Kidney capillary endothelial cell (primary cell): ENCODE results near the gene RER1.
"Not testable (repeated sequence)": the region's sequence is repeated elsewhere in the genome, so short reads cannot be mapped to it uniquely, and the experiment has no call there.

ENCODE experiments used
- DNase-seq: peaks from one replicate; pipeline ENCODE4 v3.0.0-alpha.2; 2018; ENCODE audit warnings: low spot score

The RER1 gene

GRCh38 chr1:2427976-2428375 lies 36.3 kb downstream of the RER1 start:
- no peak for DNase-seq

GRCh38 chr1:2428490-2428889 lies 36.8 kb downstream of the RER1 start:
- DNase-seq: no peak

GRCh38 chr1:2429780-2430591 lies 38.3 kb downstream of the RER1 start:
- DNase-seq: no peak

- no peak for DNase-seq
Observed at GRCh38 chr1:2430592-2430973, 38.9 kb downstream of the RER1 start.

- no peak for DNase-seq
Observed at GRCh38 chr1:2431103-2431502, 39.5 kb downstream of the RER1 start.

GRCh38 chr1:2431518-2431917 lies 39.9 kb downstream of the RER1 start:
- DNase-seq: no peak

GRCh38 chr1:2432441-2432844 lies 40.8 kb downstream of the RER1 start:
- DNase-seq: no peak

GRCh38 chr1:2433196-2433595 lies 41.6 kb downstream of the RER1 start:
- no peak for DNase-seq

GRCh38 chr1:2433936-2434655 lies 42.5 kb downstream of the RER1 start:
- DNase-seq: no peak

GRCh38 chr1:2435091-2435490 lies 43.5 kb downstream of the RER1 start:
- no peak for DNase-seq

- no peak for DNase-seq
Observed at GRCh38 chr1:2435746-2436355, 44.2 kb downstream of the RER1 start.

GRCh38 chr1:2436876-2437275 lies 45.2 kb downstream of the RER1 start:
- no peak for DNase-seq

- no peak for DNase-seq
Observed at GRCh38 chr1:2437617-2438016, 46.0 kb downstream of the RER1 start.

GRCh38 chr1:2438038-2438437 lies 46.4 kb downstream of the RER1 start:
- no peak for DNase-seq

- no peak for DNase-seq
Observed at GRCh38 chr1:2438641-2439040, 47.0 kb downstream of the RER1 start.

- DNase-seq: no peak
Observed at GRCh38 chr1:2439369-2439768, 47.7 kb downstream of the RER1 start.

- DNase-seq: not testable (repeated sequence)
Observed at GRCh38 chr1:2440346-2440745, 48.7 kb downstream of the RER1 start.

- no peak for DNase-seq
Observed at GRCh38 chr1:2441746-2442145, 50.1 kb downstream of the RER1 start.

GRCh38 chr1:2442661-2443060 lies 51.0 kb downstream of the RER1 start:
- no peak for DNase-seq

- DNase-seq: no peak
Observed at GRCh38 chr1:2443277-2444137, 51.9 kb downstream of the RER1 start.

- no peak for DNase-seq
Observed at GRCh38 chr1:2444138-2444591, 52.5 kb downstream of the RER1 start.

GRCh38 chr1:2445162-2445822 lies 53.7 kb downstream of the RER1 start:
- DNase-seq: no peak
